ENCODE measurements around the gene ANAPC2.

GRCh38 chr9:137128158-137128861 is 60.0 kb downstream of the ANAPC2 start:
- TF ChIP-seq POLR2A (IDR thresholded peaks at IDR 0.05) (no peak), CTCF (IDR thresholded peaks at IDR 0.05) (no peak), POLR2AphosphoS5 (IDR thresholded peaks at IDR 0.05) (no peak)

All from suprapubic skin (tissue), 4 donors.